Mesodermal cell (in vitro differentiated cells): ENCODE data around the gene C2CD3.

Experiments used
- H3K27ac ChIP-seq: 2 replicates; pipeline ENCODE4 v1.7.0; 2013; ENCODE audit warnings: mild to moderate bottlenecking, low read depth, low read length, moderate library complexity; ENCODE audit not compliant: severe bottlenecking
- H3K36me3 ChIP-seq: 2 replicates; pipeline ENCODE4 v1.7.1; 2013; ENCODE audit warnings: mild to moderate bottlenecking, low read length, moderate library complexity; ENCODE audit not compliant: control insufficient read depth, insufficient read depth
- H3K4me1 ChIP-seq: one replicate; pipeline ENCODE4 v1.7.1; 2013; ENCODE audit warnings: mild to moderate bottlenecking, low read length; ENCODE audit not compliant: insufficient read depth, control insufficient read depth, poor library complexity, severe bottlenecking
- H3K4me3 ChIP-seq: 2 replicates; pipeline ENCODE4 v1.7.0; 2013; ENCODE audit warnings: low read length, control low read depth, mild to moderate bottlenecking; ENCODE audit not compliant: insufficient read depth, poor library complexity, severe bottlenecking; ENCODE audit errors: extremely low read depth
- H3K9me3 ChIP-seq: 2 replicates; pipeline ENCODE4 v1.7.1; 2013; ENCODE audit warnings: mild to moderate bottlenecking, low read length, moderate library complexity; ENCODE audit not compliant: control insufficient read depth
- WGBS, 2 experiments: methylation state at CpG; one replicate each; pipeline ENCODE4 v1.1.5; 2013; ENCODE audit warnings: missing lambda C conversion rate in 2 of 2; ENCODE audit not compliant: insufficient coverage in 2 of 2; 5-methylcytosine and 5-hydroxymethylcytosine counted together

Gene C2CD3

DNA sequence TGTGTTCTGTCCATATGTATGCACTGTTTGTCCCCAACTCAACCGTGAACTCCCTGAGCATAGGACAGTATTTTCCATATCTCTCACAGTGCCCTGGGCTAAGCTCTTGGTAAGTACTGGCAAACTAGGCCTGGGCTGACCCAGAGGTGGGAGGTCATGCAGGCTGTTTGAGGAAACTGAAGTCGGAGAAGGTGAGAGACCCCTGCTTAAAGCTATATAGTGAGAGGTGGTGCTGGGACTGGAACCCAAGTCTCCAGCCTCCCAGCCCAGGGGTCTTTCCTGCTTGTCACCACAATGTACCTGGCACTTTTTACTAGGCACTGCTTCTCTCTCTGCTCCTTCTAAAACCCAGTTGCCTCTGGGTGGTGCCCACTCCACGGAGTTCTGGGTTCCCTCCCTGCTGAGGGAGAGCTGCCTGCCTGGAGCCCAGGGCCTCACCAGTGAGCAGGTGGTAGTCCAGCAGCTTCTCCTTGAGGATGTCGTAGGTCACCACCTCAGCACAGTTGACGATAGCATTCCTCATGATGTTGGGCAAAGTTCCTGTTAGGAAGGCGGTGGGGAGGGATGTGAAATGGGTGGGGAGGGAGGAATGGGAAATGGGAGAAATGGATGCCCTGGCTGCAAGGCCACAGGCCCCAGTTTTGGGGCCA lies 166.6 kb downstream of the C2CD3 start:
- Histone ChIP-seq H3K36me3 (peaks cover 11% of the 10 kb centered on the region), H3K27ac (no peak overlapping the region), H3K9me3 (no peaks in the 10 kb centered on the region), H3K4me3 (no peak overlapping the region), H3K4me1 (peaks cover 8% of the 10 kb centered on the region)
- 90 to 91% methylated on average over 5 to 6 of the region's 6 CpGs for WGBS, 2 experiments

DNA sequence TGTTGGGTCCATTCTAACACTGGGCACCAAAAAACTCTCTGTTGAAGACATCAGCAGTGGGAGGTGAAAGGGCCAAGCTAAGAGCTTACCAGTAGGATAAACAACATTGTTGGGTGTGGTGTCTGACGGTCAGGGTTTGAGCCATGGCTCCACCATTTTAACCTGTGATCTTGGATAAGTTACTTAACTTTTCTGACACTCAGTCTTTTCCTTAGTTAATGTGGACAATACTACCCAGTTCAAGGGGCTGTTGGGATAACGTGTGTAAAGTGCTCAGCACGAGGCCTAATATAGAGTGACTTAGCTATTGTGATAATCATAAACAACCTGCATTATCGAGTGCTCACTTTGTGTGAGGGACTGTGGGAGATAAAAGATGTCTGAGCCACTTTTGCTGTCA lies 168.0 kb downstream of the C2CD3 start:
- no peaks in the 10 kb centered on the region for H3K4me1 ChIP-seq
- H3K27ac ChIP-seq, result no peak overlapping the region
- no peak overlapping the region for H3K4me3 ChIP-seq
- H3K9me3 ChIP-seq, result no peaks in the 10 kb centered on the region
- H3K36me3 ChIP-seq, result peaks cover 11% of the 10 kb centered on the region
- WGBS, 2 experiments, result no CpG with 5 or more reads among the region's 4 CpGs

DNA sequence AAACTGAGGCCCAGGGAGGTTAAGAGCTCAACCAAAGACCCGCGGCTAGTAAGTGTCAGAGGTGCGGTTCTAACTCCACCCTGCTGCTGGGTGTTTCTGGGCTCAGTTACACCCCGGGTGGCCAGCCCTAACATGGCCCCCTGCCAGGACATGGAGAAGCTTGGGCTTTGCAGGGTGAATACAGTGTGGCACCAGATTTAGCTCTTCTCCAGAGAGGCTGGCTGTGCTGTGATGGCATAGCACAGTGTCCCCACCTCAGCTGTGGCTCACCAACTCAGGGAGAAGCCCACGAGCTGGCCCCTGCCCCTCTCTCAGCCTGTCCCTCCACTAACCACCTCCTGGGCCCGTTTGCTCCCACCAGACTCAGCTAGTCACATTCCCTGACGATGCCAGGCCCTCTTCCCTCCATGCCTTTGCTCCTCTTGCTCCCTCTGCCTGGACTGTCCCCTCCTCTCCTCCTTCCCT lies 168.9 kb downstream of the C2CD3 start:
- Histone ChIP-seq H3K36me3 (peaks cover 11% of the 10 kb centered on the region), H3K4me1 (no peaks in the 10 kb centered on the region), H3K4me3 (no peak overlapping the region), H3K9me3 (no peaks in the 10 kb centered on the region), H3K27ac (no peak overlapping the region)
- WGBS, 2 experiments, result 82 to 85% methylated on average over 6 to 7 of the region's 7 CpGs

DNA sequence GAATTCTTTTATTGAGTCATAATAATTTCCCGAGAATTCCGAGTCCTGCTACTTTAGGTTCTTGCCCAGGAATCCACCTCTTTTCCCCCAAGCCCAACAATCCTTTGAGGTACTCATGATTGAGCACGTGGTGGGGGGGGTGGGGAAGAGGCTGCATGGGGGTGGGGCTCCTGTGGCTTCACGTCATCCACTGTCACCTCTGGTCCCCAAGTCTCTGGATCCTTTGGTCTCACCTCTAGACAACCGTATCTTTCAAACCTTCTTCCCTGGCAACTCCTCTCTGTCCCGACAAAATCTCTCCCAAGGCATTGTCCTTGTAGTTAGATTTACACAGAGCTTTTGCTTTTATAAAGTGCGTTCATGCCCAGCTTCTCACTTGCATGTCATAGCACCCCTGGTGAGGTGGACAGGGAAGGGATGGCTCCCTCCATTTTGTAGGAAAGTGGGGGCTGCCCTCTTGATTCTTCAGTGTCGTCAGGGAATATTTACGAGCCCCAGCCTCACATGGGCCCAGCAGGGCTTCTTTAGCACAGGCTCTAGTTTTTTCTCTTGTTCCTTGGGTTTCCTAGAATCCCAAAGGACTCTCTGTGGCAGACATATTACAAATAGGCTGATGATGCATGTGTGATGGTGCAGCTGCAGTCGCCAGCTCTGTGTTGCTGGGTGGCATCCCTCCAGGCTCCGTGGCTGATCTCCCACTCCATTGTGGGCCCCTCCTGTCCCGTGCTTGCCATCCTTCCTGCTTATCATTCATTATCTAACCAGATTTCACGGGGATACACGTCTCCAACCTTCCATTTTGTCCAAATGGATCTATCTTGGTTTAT lies 170.3 kb downstream of the C2CD3 start:
- H3K4me3 ChIP-seq, result no peak overlapping the region
- H3K36me3 ChIP-seq, result peaks cover 11% of the 10 kb centered on the region
- no peaks in the 10 kb centered on the region for H3K9me3 ChIP-seq
- H3K27ac ChIP-seq, result no peak overlapping the region
- 82 to 90% methylated on average over 5 to 8 of the region's 14 CpGs for WGBS, 2 experiments
- H3K4me1 ChIP-seq, result no peaks in the 10 kb centered on the region

DNA sequence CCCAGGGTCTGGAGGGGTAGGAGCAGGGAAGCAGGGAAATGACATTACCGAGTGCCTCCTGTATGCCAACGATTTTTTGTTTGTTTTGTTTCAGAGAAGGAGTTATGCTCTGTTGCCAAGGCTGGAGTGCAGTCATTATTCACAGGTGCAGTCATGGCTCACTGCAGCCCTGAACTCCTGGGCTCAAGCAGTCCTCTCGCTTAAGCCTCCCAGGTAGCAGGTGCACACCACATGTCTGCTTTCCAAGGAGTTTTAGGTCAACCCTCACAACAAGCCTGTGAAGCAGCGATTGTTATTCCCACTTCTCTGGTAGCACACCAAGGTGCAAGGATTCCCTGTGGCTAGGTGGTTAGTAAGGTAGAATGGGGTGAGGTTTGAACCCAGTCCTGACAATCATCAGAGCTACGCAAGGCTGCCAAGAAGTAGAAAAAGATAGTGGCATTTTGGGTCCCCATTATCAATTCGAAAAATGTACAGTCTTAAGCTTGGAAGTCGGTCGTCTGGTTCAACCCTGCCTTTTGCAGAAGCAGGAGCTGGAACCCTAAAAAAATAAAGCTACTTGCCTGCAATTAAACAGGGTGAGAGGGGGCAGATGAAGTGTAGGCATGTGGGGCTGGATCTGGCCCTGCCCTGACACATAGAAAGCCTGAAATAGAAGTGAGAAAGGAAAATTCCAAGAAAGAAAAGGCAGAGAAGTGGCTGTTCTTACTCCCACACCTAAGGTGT lies 171.1 kb downstream of the C2CD3 start:
- H3K36me3 ChIP-seq, result peaks cover 11% of the 10 kb centered on the region
- no peak overlapping the region for H3K4me3 ChIP-seq
- no peak overlapping the region for H3K27ac ChIP-seq
- H3K9me3 ChIP-seq, result no peaks in the 10 kb centered on the region
- whole genome bisulfite sequencing, 2 experiments, result 84 to 97% methylated on average over 6 to 8 of the region's 8 CpGs
- H3K4me1 ChIP-seq, result no peaks in the 10 kb centered on the region

DNA sequence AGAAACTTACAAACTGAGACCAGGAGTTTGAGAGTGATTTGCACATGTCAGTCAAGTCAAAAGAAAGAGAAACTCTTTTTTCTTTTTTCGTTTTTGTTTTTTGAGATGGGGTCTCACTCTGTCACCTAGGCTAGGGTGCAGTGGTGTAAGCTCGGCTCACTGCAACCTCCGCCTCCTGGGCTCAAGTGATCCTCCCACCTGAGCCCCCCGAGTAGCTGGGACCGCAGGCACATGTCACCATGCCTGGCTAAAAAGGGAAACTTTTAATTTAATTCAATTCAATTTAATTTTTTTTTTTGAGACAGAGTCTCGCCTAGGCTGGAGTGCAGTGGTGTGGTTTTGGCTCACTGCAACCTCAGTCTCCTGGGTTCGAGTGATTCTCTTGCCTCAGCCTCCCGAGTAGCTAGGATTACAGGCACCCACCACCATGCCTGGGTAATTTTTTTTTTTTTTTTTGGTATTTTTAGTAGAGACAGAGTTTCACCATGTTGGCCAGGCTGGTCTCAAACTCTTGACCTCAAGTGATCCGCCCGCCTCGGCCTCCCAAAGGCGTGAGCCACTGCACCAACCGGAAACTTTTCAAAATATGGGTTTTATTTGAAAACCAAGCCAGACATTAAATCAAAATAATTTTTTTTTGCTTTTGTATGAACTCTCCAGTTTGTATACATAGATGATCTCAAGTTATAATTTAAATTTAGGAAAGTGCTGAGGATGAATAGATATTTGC lies 171.8 kb downstream of the C2CD3 start:
- H3K4me1 ChIP-seq, result no peaks in the 10 kb centered on the region
- H3K27ac ChIP-seq, result no peak overlapping the region
- 89 to 96% methylated on average over 8 to 9 of the region's 13 CpGs for WGBS, 2 experiments
- H3K4me3 ChIP-seq, result no peak overlapping the region
- no peaks in the 10 kb centered on the region for H3K9me3 ChIP-seq
- peaks cover 11% of the 10 kb centered on the region for H3K36me3 ChIP-seq

DNA sequence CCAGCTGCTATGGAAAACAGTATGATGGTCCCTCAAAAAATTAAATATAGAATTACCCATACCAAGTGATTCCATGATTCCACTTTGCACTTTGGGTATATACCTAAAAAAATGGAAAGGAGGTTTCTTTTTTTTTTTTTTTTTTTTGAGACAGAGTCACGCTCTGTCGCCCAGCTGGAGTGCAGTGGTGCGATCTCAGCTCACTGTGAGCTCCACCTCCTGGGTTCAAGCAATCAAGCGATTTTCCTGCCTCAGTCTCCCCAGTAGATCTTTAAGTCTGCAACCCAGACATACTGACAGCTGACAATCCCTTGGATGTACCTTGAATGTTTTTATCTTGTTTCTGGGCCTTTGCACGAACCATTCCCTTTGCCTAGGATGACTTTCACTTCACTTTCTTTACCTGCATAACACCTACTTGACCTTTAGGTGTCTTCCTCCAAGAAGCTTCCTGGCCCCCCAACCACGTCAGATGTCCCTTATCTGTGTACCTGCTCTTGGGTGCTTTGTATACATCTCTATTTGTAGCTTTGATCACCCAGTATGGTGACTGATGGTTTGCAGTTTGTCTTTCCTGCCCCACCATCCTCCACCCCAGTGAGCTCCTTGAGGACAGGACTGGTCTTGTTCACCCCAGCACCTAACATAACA lies 173.6 kb downstream of the C2CD3 start:
- Histone ChIP-seq H3K36me3 (peaks cover 2% of the 10 kb centered on the region), H3K27ac (no peak overlapping the region), H3K4me1 (no peaks in the 10 kb centered on the region), H3K9me3 (no peaks in the 10 kb centered on the region), H3K4me3 (no peak overlapping the region)
- 79 to 83% methylated on average over 5 of the region's 6 CpGs for WGBS, 2 experiments

DNA sequence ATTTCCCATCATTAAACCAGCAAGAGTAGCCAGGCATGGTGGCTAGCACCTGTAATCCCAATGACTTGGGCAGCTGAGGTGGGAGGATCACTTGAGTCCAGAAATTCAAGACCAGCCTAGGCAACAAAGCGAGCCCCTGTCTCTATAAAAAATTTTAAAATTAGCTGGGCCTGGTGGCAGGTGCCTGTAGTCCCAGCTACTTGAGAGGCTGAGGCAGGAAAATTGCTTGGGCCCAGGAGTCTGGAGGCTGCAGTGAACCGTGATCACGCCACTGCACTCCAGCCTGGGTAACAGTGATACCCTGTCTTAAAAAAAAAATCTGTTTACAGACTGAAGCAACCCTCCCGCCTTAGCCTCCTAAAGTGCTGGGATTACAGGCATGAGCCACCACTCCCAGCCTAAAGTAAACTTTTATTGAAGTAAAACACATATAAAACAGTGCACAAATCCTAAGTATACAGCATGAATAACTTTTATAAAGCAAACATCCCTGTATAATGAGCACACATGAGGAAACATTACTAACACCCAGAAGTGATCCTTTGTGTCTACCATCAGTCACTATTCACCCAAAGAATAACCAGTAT lies 174.5 kb downstream of the C2CD3 start:
- 85% methylated on average over 2 to 4 of the region's 4 CpGs for WGBS, 2 experiments
- H3K27ac ChIP-seq, result no peak overlapping the region
- H3K9me3 ChIP-seq, result no peaks in the 10 kb centered on the region
- no peaks in the 10 kb centered on the region for H3K36me3 ChIP-seq
- H3K4me1 ChIP-seq, result no peaks in the 10 kb centered on the region
- H3K4me3 ChIP-seq, result no peak overlapping the region

DNA sequence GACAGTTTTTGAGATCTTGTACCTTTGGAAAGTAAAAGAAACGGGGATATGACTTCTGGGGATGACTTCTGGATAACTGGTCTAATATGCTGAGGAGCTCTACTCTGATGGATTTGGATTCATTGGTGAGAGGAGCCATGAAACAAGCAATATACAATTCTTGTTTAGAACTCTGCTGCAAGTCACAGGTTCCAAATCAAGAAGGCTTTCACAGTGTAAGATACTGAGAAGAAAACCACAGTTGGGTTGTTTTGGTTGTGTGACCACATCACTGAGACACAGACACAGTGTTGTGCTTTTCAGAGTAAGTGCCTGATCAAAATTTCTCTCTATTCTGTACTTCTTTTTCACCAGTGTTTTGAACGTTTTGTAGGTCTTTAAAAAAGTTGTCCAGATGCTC lies 175.1 kb downstream of the C2CD3 start:
- 75 to 83% methylated on average over 1 to 2 of the region's 2 CpGs for WGBS, 2 experiments
- H3K4me3 ChIP-seq, result no peak overlapping the region

DNA sequence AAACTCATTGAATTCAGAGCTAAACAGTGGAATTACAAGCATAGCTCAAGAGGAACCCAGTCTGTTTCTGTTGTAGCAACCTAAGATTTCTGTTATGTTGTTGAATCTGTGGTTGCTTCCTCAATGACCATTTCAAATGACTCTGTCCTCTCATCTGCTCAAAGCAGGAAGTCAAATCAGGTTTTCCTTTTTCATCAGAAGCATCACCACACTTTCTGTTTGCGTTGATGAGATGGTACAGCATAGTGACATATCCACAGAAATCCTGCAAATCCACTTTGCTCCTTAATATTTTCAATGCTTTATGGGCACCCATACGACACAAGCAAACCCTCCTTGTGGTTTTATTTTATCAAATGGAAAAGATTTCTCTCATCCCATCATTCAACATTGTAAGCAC lies 175.6 kb downstream of the C2CD3 start:
- 80% methylated on average over 1 of the region's 2 CpGs; no CpG with 5 or more reads in 1 of the 2 experiments for WGBS, 2 experiments
- Histone ChIP-seq H3K36me3 (no peaks in the 10 kb centered on the region), H3K9me3 (no peaks in the 10 kb centered on the region), H3K4me3 (no peak overlapping the region), H3K27ac (no peak overlapping the region), H3K4me1 (no peaks in the 10 kb centered on the region)

More for the DNA sequence above, 175.1 kb downstream of the C2CD3 start:
- no peaks in the 10 kb centered on the region for H3K36me3 ChIP-seq
- H3K4me1 ChIP-seq, result no peaks in the 10 kb centered on the region
- no peak overlapping the region for H3K27ac ChIP-seq
- no peaks in the 10 kb centered on the region for H3K9me3 ChIP-seq
